HepG2 (cell line): ENCODE measurements around the gene MTSS2. TPM values are rescaled to one million over a fixed set of nuclear protein-coding genes. Genes with fewer than 3 reads are reported as not detected.

Experiments used
- ATAC-seq: fragments of 200-7000 bp; cut with Tn5 transposase; 3 replicates; pipeline ENCODE4 v1.9.1; 2020; ENCODE audit warnings: mild to moderate bottlenecking, moderate library complexity
- BruUV-seq: library from RNA; stranded (reverse); fragments of 400-500 nt; replicated peaks from 2 replicates; lab custom pipeline; 2021; lab: Mats Ljungman, UMichigan
- CTCF ChIA-PET: fragments of 300-600 bp; formaldehyde crosslinking; extraction: SDS; loops from one replicate; lab custom pipeline; 2021; ENCODE audit warnings: low total read pairs, inconsistent platforms, low intra/inter-chr PET ratio; lab: Yijun Ruan, JAX
- POLR2A ChIA-PET: fragments of 350-600 bp; sonication (Branson Sonifier 250); formaldehyde crosslinking; loops from one replicate; lab custom pipeline; 2020; ENCODE audit warnings: antibody characterized with exemption, inconsistent platforms; lab: Yijun Ruan, JAX
- DNase-seq: peaks from one replicate; pipeline ENCODE4 v3.0.0-alpha.2; 2015; ENCODE audit warnings: low spot score
- FAIRE-seq: peaks from 3 replicates; lab custom pipeline; 2011; peaks lifted over from hg19 to GRCh38; lab: Jason Lieb, UNC
- H2AFZ ChIP-seq: one replicate; pipeline ENCODE4 v1.6.1; 2011; ENCODE audit warnings: low read length, inconsistent platforms
- H3K27ac ChIP-seq: fragments of 300-600 bp; 3 replicates; pipeline ENCODE4 v1.8.0; 2011; ENCODE audit warnings: mixed run types, mild to moderate bottlenecking, mixed read lengths, low read length, inconsistent platforms; ENCODE audit not compliant: insufficient read depth; ENCODE audit errors: extremely low read length
- H3K27me3 ChIP-seq, 2 experiments: fragments of 200-600 bp in 1 of 2; 2 replicates in 1 of 2; 3 replicates in 1 of 2; pipeline versions ENCODE4 v1.6.0 to v1.8.0; 2011; ENCODE audit warnings: low read length in 2 of 2, mild to moderate bottlenecking in 2 of 2, moderate library complexity in 2 of 2, inconsistent platforms in 1 of 2; ENCODE audit not compliant: insufficient read depth in 2 of 2, control insufficient read depth in 1 of 2
- H3K36me3 ChIP-seq, 2 experiments: fragments of 200-600 bp in 1 of 2; replicated peaks in 1 of 2; 2 replicates in 1 of 2; 3 replicates in 1 of 2; pipeline versions ENCODE4 v1.5.1 to v1.8.0; 2011; ENCODE audit warnings: low read length in 2 of 2, inconsistent platforms in 1 of 2; ENCODE audit not compliant: insufficient read depth in 2 of 2, control insufficient read depth in 1 of 2
- H3K4me1 ChIP-seq: 2 replicates; pipeline ENCODE4 v1.5.1; 2012; ENCODE audit warnings: low read length, inconsistent platforms; ENCODE audit not compliant: insufficient read depth
- H3K4me2 ChIP-seq: 2 replicates; pipeline ENCODE4 v1.6.0; 2011; ENCODE audit warnings: low read depth, low read length, inconsistent platforms
- H3K4me3 ChIP-seq, 3 experiments: fragments of 200-600 bp in 1 of 3; sonication (generic), shearing (Covaris generic) in 1 of 3; replicated peaks in 1 of 3; 2 replicates each; pipeline ENCODE4 v1.5.1; 2011 to 2016; ENCODE audit warnings: low read length in 3 of 3, inconsistent platforms in 2 of 3, low read depth in 2 of 3, mild to moderate bottlenecking in 2 of 3, control low read depth in 1 of 3, mixed read lengths in 1 of 3; ENCODE audit not compliant: insufficient read depth in 1 of 3
- H3K79me2 ChIP-seq: one replicate; pipeline ENCODE4 v1.6.1; 2011; ENCODE audit warnings: low read length, inconsistent platforms; ENCODE audit not compliant: insufficient read depth
- H3K9ac ChIP-seq: 2 replicates; pipeline ENCODE4 v1.6.0; 2011; ENCODE audit warnings: mild to moderate bottlenecking, low read depth, low read length, inconsistent platforms; ENCODE audit not compliant: insufficient read depth
- H3K9me3 ChIP-seq: 2 replicates; pipeline ENCODE4 v1.5.1; 2012; ENCODE audit warnings: mild to moderate bottlenecking, low read length
- H4K20me1 ChIP-seq: 2 replicates; pipeline ENCODE4 v1.6.0; 2011; ENCODE audit warnings: inconsistent platforms, mild to moderate bottlenecking, low read length, moderate library complexity; ENCODE audit not compliant: insufficient read depth
- ERF ChIP-seq: IDR thresholded peaks from 2 replicates; pipeline ENCODE4 v1.6.1; 2018; ENCODE audit warnings: missing biosample characterization, missing genetic modification reagents
- HINFP ChIP-seq: sonication (generic); formaldehyde crosslinking; IDR thresholded peaks from 2 replicates; pipeline ENCODE4 v1.4.0; 2020; ENCODE audit warnings: low read depth, mild to moderate bottlenecking, missing genetic modification reagents
- KAT2B ChIP-seq: fragments of 150-350 bp; IDR thresholded peaks from 2 replicates; pipeline ENCODE4 v1.6.1; 2014; ENCODE audit warnings: low read depth, low read length, borderline replicate concordance
- POGK ChIP-seq: sonication (generic); formaldehyde crosslinking; conservative IDR thresholded peaks from 2 replicates; pipeline ENCODE4 v1.8.0; 2022; ENCODE audit warnings: mild to moderate bottlenecking, moderate library complexity, missing genetic modification reagents
- RNF2 ChIP-seq: fragments of 450-650 bp; conservative IDR thresholded peaks from 2 replicates; pipeline ENCODE4 v1.6.1; 2016; ENCODE audit warnings: low read depth
- ZBTB37 ChIP-seq: sonication (generic); formaldehyde crosslinking; IDR thresholded peaks from 2 replicates; pipeline ENCODE4 v1.4.0; 2020; ENCODE audit warnings: mild to moderate bottlenecking, missing genetic modification reagents
- ZNF160 ChIP-seq: sonication (generic); formaldehyde crosslinking; IDR thresholded peaks from 2 replicates; pipeline ENCODE4 v1.8.0; 2022; ENCODE audit warnings: mild to moderate bottlenecking, inconsistent platforms, missing genetic modification reagents
- ZNF18 ChIP-seq: sonication (generic); formaldehyde crosslinking; IDR thresholded peaks from 2 replicates; pipeline ENCODE4 v1.8.0; 2022; ENCODE audit warnings: mild to moderate bottlenecking, missing genetic modification reagents; ENCODE audit not compliant: insufficient replicate concordance
- WGBS: methylation state at CpG from one replicate; pipeline ENCODE4 v1.1.6; 2017; ENCODE audit warnings: low lambda C conversion rate; 5-methylcytosine and 5-hydroxymethylcytosine counted together
- in situ Hi-C: cut with HindIII; loops from 2 replicates; pipeline ENCODE4 v1.10.0; 2017; ENCODE audit warnings: low pct_unique_long_range_greater_than_20kb; ENCODE audit not compliant: extremely low pct_ligation_motif_present
- intact Hi-C: fragments of 100-400 bp; cut with micrococcal nuclease; formaldehyde crosslinking; loops from one replicate; pipeline ENCODE4 v1.10.0; 2022; ENCODE audit not compliant: unreplicated experiment
- polyA plus RNA-seq, 8 experiments: library from polyadenylated mRNA; depleted of rRNA in 3 of 8; stranded (reverse) in 7 of 8; unstranded in 1 of 8; fragments of >200 nt; fragmentation: Illumina TruSeq in 4 of 8; extraction: Trizol in 4 of 8; gene quantifications; 2 replicates each; pipeline versions ENCODE4 v1.2.1 to v1.2.3, GENCODE V29; 2011 to 2016; ENCODE audit warnings: low read depth in 4 of 8, missing spikeins in 1 of 8, mixed read lengths in 1 of 8; ENCODE audit not compliant: insufficient read depth in 1 of 8
- total RNA-seq, 5 experiments: library from RNA; depleted of rRNA; stranded (reverse); fragments of >200 nt; fragmentation: Illumina TruSeq; extraction: Trizol; gene quantifications; 2 replicates each; pipeline ENCODE4 v1.2.3, GENCODE V29; 2016; ENCODE audit warnings: low read depth in 1 of 5
- TF ChIP-seq, protein P1 (sequence below): sonication (generic); formaldehyde crosslinking; IDR thresholded peaks from 2 replicates; pipeline ENCODE4 v1.5.1; 2020; ENCODE audit warnings: missing genetic modification reagents, mild to moderate bottlenecking, borderline replicate concordance

Gene MTSS2
- total and polyA plus RNA-seq, 2 of the 13 experiments (the other 11 are each of a cell fraction or from before 2014, with no cell fraction given), result 132 to 242 TPM

DNA sequence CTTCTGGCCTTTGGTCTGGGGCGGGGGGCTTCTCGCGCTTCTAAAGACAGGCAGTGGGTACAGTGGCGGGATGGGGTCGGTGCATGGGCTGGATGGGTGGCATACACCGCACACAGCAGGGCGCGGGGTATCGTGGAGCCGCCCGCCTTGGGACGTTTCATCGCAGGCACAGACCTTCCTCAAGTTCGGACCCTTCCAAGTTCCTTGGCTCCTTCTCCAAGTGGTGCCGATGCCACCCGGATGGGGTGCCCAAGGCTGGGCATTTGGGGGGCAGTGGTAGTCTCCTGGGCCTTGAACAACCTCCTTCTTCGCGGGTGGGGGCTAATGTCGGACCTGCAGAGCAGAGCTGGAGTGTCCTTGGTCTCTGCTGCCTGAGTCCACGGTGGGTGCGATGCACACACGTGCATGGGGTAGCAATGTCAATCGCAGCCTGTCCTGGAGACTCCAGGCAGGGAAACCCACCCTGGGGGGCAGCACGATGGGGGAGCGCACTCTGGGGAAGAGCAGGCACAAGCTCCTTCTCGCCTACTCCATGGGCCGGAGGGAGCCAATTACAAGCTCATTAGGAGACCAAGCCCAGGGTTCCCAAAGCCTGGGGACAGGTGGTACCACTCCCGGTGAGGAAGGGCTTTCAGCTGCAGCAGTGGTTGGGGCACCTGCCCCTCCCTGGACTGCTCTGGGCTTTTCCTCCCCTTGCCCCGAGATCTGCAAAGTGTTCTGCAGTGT is 686 bp upstream of the MTSS2 start (continued):
- TF ChIP-seq ZNF18 (CRISPR knock-in tag) (no peak), HINFP (CRISPR knock-in tag) (0 out of 2 replicates have a peak, but pooled peaks have one; percentile 14)

- Histone ChIP-seq H3K27me3 (no peaks in the 10 kb centered on the region; a peak in 1 of 5 replicates), H3K36me3 (peaks cover 8 to 15% of the 10 kb centered on the region in 2 experiments; a peak in 4 of 5 replicates), H2AFZ (no peak overlapping the region), H3K4me2 (peak overlapping the region; percentile 100), H3K9ac (peak overlapping the region; percentile 95), H4K20me1 (peaks cover 16% of the 10 kb centered on the region; the same call in 1 of the 2 replicates), H3K4me1 (peaks cover 80% of the 10 kb centered on the region), H3K9me3 (no peaks in the 10 kb centered on the region), H3K4me3 (peak overlapping the region; percentile 86 to 93 (median 91)), H3K27ac (peak overlapping the region; percentile 91), H3K79me2 (peaks cover 52% of the 10 kb centered on the region)
- ATAC-seq (no peak), FAIRE-seq (no peak), DNase-seq (no peak)
- BruUV-seq, result no TSS peak
- under 1% methylated on average over 43 of the region's 90 CpGs for WGBS
- intact Hi-C loops (no loop called here), in situ Hi-C loops (loop anchor here (5.0 kb wide), 1 partner anchor 42 kb away; no protein-coding TSS in a partner anchor)
- CTCF ChIA-PET, result no interaction called here
- POLR2A ChIA-PET, result interaction anchor here (0.6 to 18.7 kb wide), 10 partner anchors 10 to 880 kb away, joined by 3 to 536 read pairs (median 27); no protein-coding TSS in a partner anchor
- TF ChIP-seq ZNF160 (CRISPR knock-in tag) (no peak), ZBTB37 (CRISPR knock-in tag) (peak; percentile 10; the same call in 1 of the 2 replicates), POGK (CRISPR knock-in tag) (0 out of 2 replicates have a peak, but pooled peaks have one; percentile 64), RNF2 (no peak), ERF (peak; percentile 27; the same call in 1 of the 2 replicates), KAT2B (no peak)
- TF ChIP-seq, protein P1, sequence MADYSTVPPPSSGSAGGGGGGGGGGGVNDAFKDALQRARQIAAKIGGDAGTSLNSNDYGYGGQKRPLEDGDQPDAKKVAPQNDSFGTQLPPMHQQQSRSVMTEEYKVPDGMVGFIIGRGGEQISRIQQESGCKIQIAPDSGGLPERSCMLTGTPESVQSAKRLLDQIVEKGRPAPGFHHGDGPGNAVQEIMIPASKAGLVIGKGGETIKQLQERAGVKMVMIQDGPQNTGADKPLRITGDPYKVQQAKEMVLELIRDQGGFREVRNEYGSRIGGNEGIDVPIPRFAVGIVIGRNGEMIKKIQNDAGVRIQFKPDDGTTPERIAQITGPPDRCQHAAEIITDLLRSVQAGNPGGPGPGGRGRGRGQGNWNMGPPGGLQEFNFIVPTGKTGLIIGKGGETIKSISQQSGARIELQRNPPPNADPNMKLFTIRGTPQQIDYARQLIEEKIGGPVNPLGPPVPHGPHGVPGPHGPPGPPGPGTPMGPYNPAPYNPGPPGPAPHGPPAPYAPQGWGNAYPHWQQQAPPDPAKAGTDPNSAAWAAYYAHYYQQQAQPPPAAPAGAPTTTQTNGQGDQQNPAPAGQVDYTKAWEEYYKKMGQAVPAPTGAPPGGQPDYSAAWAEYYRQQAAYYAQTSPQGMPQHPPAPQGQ (CRISPR knock-in tag), result 0 out of 2 replicates have a peak, but pooled peaks have one; percentile 50
Observed at GRCh38 chr16:70685061-70685937, 554 bp downstream of the MTSS2 start.
